H9 (cell line): ENCODE results near the gene GBGT1. TPM values are rescaled to one million over a fixed set of nuclear protein-coding genes. Genes with fewer than 3 reads are reported as not detected.

Source experiments
- DNase-seq: peaks from one replicate; pipeline ENCODE4 v3.0.0-alpha.2; 2017
- H2AFZ ChIP-seq: one replicate; pipeline ENCODE4 v1.6.1; 2013; ENCODE audit warnings: mild to moderate bottlenecking, low read length, control low read depth, moderate library complexity
- H2AK5ac ChIP-seq: 2 replicates; pipeline ENCODE4 v1.6.1; 2013; ENCODE audit warnings: low read length, control low read depth, mixed read lengths; ENCODE audit not compliant: insufficient read length
- H2BK120ac ChIP-seq: one replicate; pipeline ENCODE4 v1.6.1; 2013; ENCODE audit warnings: low read depth, mild to moderate bottlenecking, low read length, control low read depth, inconsistent platforms; ENCODE audit not compliant: poor library complexity, severe bottlenecking
- H2BK12ac ChIP-seq: 2 replicates; pipeline ENCODE4 v1.6.1; 2013; ENCODE audit warnings: low read length, control low read depth, mixed read lengths, low read depth; ENCODE audit not compliant: insufficient read length
- H2BK15ac ChIP-seq: 2 replicates; pipeline ENCODE4 v1.6.1; 2013; ENCODE audit warnings: low read depth, low read length, control low read depth
- H2BK20ac ChIP-seq: one replicate; pipeline ENCODE4 v1.6.1; 2013; ENCODE audit warnings: low read depth, mild to moderate bottlenecking, low read length, control low read depth, inconsistent platforms; ENCODE audit not compliant: poor library complexity, severe bottlenecking
- H2BK5ac ChIP-seq: 2 replicates; pipeline ENCODE4 v1.6.1; 2013; ENCODE audit warnings: low read length, control low read depth, mixed read lengths; ENCODE audit not compliant: insufficient read length
- H3K14ac ChIP-seq: 2 replicates; pipeline ENCODE4 v1.6.1; 2013; ENCODE audit warnings: low read length, control low read depth; ENCODE audit not compliant: insufficient read depth
- H3K18ac ChIP-seq: 2 replicates; pipeline ENCODE4 v1.6.1; 2013; ENCODE audit warnings: low read depth, mild to moderate bottlenecking, mixed read lengths, low read length, control low read depth; ENCODE audit not compliant: insufficient read length
- H3K23ac ChIP-seq: 2 replicates; pipeline ENCODE4 v1.6.1; 2013; ENCODE audit warnings: low read length, control low read depth, mixed read lengths, low read depth; ENCODE audit not compliant: insufficient read length
- H3K23me2 ChIP-seq: 2 replicates; pipeline ENCODE4 v1.6.1; 2013; ENCODE audit warnings: low read depth, mild to moderate bottlenecking, mixed read lengths, low read length, control low read depth; ENCODE audit not compliant: insufficient read length, poor library complexity, severe bottlenecking
- H3K27ac ChIP-seq: 2 replicates; pipeline ENCODE4 v1.5.1; 2013; ENCODE audit warnings: low read length, control low read depth, mixed read lengths, low read depth; ENCODE audit not compliant: insufficient read length
- H3K27me3 ChIP-seq: 2 replicates; pipeline ENCODE4 v1.6.1; 2013; ENCODE audit warnings: low read length, control low read depth, inconsistent platforms; ENCODE audit not compliant: insufficient read depth
- H3K4ac ChIP-seq: 2 replicates; pipeline ENCODE4 v1.6.1; 2013; ENCODE audit warnings: low read depth, mild to moderate bottlenecking, control low read depth, inconsistent platforms, low read length, moderate library complexity
- H3K4me1 ChIP-seq: 2 replicates; pipeline ENCODE4 v1.6.1; 2013; ENCODE audit warnings: low read length, control low read depth, inconsistent platforms; ENCODE audit not compliant: insufficient read depth
- H3K4me2 ChIP-seq: 2 replicates; pipeline ENCODE4 v1.6.1; 2013; ENCODE audit warnings: low read length, control low read depth, mixed read lengths; ENCODE audit not compliant: insufficient read length, insufficient read depth
- H3K56ac ChIP-seq: 2 replicates; pipeline ENCODE4 v1.6.1; 2013; ENCODE audit warnings: low read depth, mild to moderate bottlenecking, mixed read lengths, low read length, control low read depth; ENCODE audit not compliant: insufficient read length
- H3K79me1 ChIP-seq: 2 replicates; pipeline ENCODE4 v1.6.1; 2013; ENCODE audit warnings: low read depth, mild to moderate bottlenecking, moderate library complexity, low read length, control low read depth, inconsistent platforms; ENCODE audit not compliant: insufficient read depth, poor library complexity, severe bottlenecking
- H3K79me2 ChIP-seq: 2 replicates; pipeline ENCODE4 v1.6.1; 2013; ENCODE audit warnings: low read length, control low read depth, inconsistent platforms; ENCODE audit not compliant: insufficient read depth
- H3K9ac ChIP-seq: 2 replicates; pipeline ENCODE4 v1.6.1; 2013; ENCODE audit warnings: low read length, control low read depth, mixed read lengths; ENCODE audit not compliant: insufficient read length; ENCODE audit errors: extremely low read depth
- H3K9me3 ChIP-seq: one replicate; pipeline ENCODE4 v1.6.1; 2013; ENCODE audit warnings: low read depth, low read length, inconsistent platforms; ENCODE audit not compliant: control insufficient read depth
- H3T11ph ChIP-seq: one replicate; pipeline ENCODE4 v1.6.1; 2013; ENCODE audit warnings: mild to moderate bottlenecking, low read length, control low read depth, inconsistent platforms
- H4K20me1 ChIP-seq: one replicate; pipeline ENCODE4 v1.6.1; 2013; ENCODE audit not compliant: control insufficient read depth, insufficient read length, insufficient read depth
- H4K5ac ChIP-seq: 2 replicates; pipeline ENCODE4 v1.6.1; 2013; ENCODE audit warnings: low read depth, mild to moderate bottlenecking, mixed read lengths, low read length, control low read depth; ENCODE audit not compliant: insufficient read length
- H4K8ac ChIP-seq: replicated peaks from 2 replicates; pipeline ENCODE4 v1.6.1; 2013; ENCODE audit warnings: low read length, control low read depth, mixed read lengths, low read depth; ENCODE audit not compliant: insufficient read length
- H4K91ac ChIP-seq: 2 replicates; pipeline ENCODE4 v1.6.1; 2013; ENCODE audit warnings: low read depth, mild to moderate bottlenecking, moderate library complexity, mixed read lengths, low read length, control low read depth; ENCODE audit not compliant: insufficient read length
- H3K27ac Mint-ChIP-seq, 3 experiments: 2 replicates in 2 of 3; 3 replicates in 1 of 3; pipeline ENCODE4 v1.8.0; 2020 to 2021; ENCODE audit warnings: mixed read lengths in 3 of 3, mild to moderate bottlenecking in 1 of 3, moderate library complexity in 1 of 3
- H3K27me3 Mint-ChIP-seq: 2 replicates; pipeline ENCODE4 v1.8.0; 2021; ENCODE audit warnings: low read depth, mild to moderate bottlenecking, moderate library complexity, mixed read lengths
- H3K36me3 Mint-ChIP-seq, 3 experiments: 2 replicates in 2 of 3; 3 replicates in 1 of 3; pipeline ENCODE4 v1.8.0; 2020 to 2021; ENCODE audit warnings: low read depth in 3 of 3, mixed read lengths in 3 of 3; ENCODE audit not compliant: insufficient read depth in 1 of 3
- H3K4me1 Mint-ChIP-seq, 2 experiments: 2 replicates each; pipeline ENCODE4 v1.8.0; 2020; ENCODE audit warnings: mixed read lengths in 2 of 2
- H3K4me3 Mint-ChIP-seq, 2 experiments: 2 replicates in 1 of 2; 3 replicates in 1 of 2; pipeline ENCODE4 v1.8.0; 2020 to 2021; ENCODE audit warnings: mild to moderate bottlenecking in 2 of 2, mixed read lengths in 2 of 2, moderate library complexity in 1 of 2
- H3K9me3 Mint-ChIP-seq, 2 experiments: 2 replicates in 1 of 2; 3 replicates in 1 of 2; pipeline ENCODE4 v1.8.0; 2020; ENCODE audit warnings: mild to moderate bottlenecking in 2 of 2, mixed read lengths in 2 of 2, moderate library complexity in 1 of 2
- CTCF ChIP-seq: fragments of 200-600 bp; sonication (generic); conservative IDR thresholded peaks from 3 replicates; pipeline ENCODE4 v1.8.0; 2021; ENCODE audit warnings: antibody characterized with exemption, mild to moderate bottlenecking
- WGBS: extraction: QIAGEN DNeasy Blood & Tissue Kit; methylation state at CpG from one replicate; pipeline ENCODE4 v1.1.7; 2013; ENCODE audit warnings: missing lambda C conversion rate, low lambda C conversion rate, mixed read lengths; ENCODE audit not compliant: insufficient read length; ENCODE audit errors: extremely low coverage; 5-methylcytosine and 5-hydroxymethylcytosine counted together
- total RNA-seq: library from RNA; stranded (reverse); gene quantifications from 2 replicates; pipeline ENCODE4 v1.2.1, GENCODE V29; 2021

GBGT1 gene
- total RNA-seq, 1 experiment from 2014 or later = 9.3 TPM

GRCh38 chr9:133107245-133107722, 56.4 kb downstream of the GBGT1 start:
- Mint-ChIP-seq H3K9me3 (no peaks in the 10 kb centered on the region), H3K27me3 (no peaks in the 10 kb centered on the region), H3K4me3 (no peak overlapping the region), H3K4me1 (peaks cover 2 to 12% of the 10 kb centered on the region in 2 experiments; a peak in 2 of 4 replicates), H3K36me3 (peaks cover 16 to 41% (median 38%) of the 10 kb centered on the region in 3 experiments), H3K27ac (no peak overlapping the region)
- no peak overlapping the region for H3K4ac ChIP-seq
- H3K14ac ChIP-seq = no peak overlapping the region
- H2BK120ac ChIP-seq = no peak overlapping the region
- H2AFZ ChIP-seq = no peak overlapping the region
- H4K91ac ChIP-seq = no peak overlapping the region
- no peak overlapping the region for H2BK12ac ChIP-seq
- no peaks in the 10 kb centered on the region for H3K4me1 ChIP-seq
- TF ChIP-seq CTCF = no peak
- no peak for DNase-seq
- H2AK5ac ChIP-seq = no peak overlapping the region
- no peaks in the 10 kb centered on the region for H3K9me3 ChIP-seq
- no peak overlapping the region for H3K9ac ChIP-seq
- no peak overlapping the region for H4K5ac ChIP-seq
- no peak overlapping the region for H2BK15ac ChIP-seq
- H3K18ac ChIP-seq = no peak overlapping the region
- H3K56ac ChIP-seq = no peak overlapping the region
- no CpG with 5 or more reads among the region's 13 CpGs for WGBS
- no peak overlapping the region for H2BK20ac ChIP-seq
- H4K20me1 ChIP-seq = no peaks in the 10 kb centered on the region
- no peaks in the 10 kb centered on the region for H3K27me3 ChIP-seq
- H3K79me1 ChIP-seq = no peaks in the 10 kb centered on the region
- no peak overlapping the region for H2BK5ac ChIP-seq
- no peak overlapping the region for H3T11ph ChIP-seq
- H3K23ac ChIP-seq = no peak overlapping the region
- no peak overlapping the region for H3K27ac ChIP-seq
- H4K8ac ChIP-seq = no peak overlapping the region
- H3K79me2 ChIP-seq = no peaks in the 10 kb centered on the region
- no peak overlapping the region for H3K4me2 ChIP-seq
- no peaks in the 10 kb centered on the region for H3K23me2 ChIP-seq
